K562 (cell line): ENCODE data around the gene CIB1. TPM values are rescaled to one million over a fixed set of nuclear protein-coding genes. Genes with fewer than 3 reads are reported as not detected.
A peak's percentile ranks its signal among the peaks of the same experiment; 100 is the strongest.
"Not testable (repeated sequence)": the region's sequence is repeated elsewhere in the genome, so short reads cannot be mapped to it uniquely, and the experiment has no call there.

Experiments used
- ATAC-seq: fragments of 200-7000 bp; cut with Tn5 transposase; 3 replicates; pipeline ENCODE4 v1.9.1; 2020; ENCODE audit warnings: moderate library complexity
- BruUV-seq: library from RNA; stranded (reverse); fragments of 400-500 nt; replicated peaks from 2 replicates; lab custom pipeline; 2021; lab: Mats Ljungman, UMichigan
- CTCF ChIA-PET: fragments of 300-600 bp; formaldehyde crosslinking; extraction: SDS; loops from one replicate; lab custom pipeline; 2021; ENCODE audit warnings: low intra/inter-chr PET ratio; lab: Yijun Ruan, JAX
- POLR2A ChIA-PET: fragments of 300-600, 350-650 bp; sonication (Branson Sonifier 250); formaldehyde crosslinking; extraction: SDS; loops from one replicate; lab custom pipeline; 2021; ENCODE audit warnings: antibody characterized with exemption, inconsistent platforms; lab: Yijun Ruan, JAX
- DNase-seq, 4 experiments: peaks; one replicate each; pipeline versions ENCODE4 v3.0.0 to v3.0.0-alpha.2; 2011 to 2018; ENCODE audit warnings: low spot score in 3 of 4, mixed read lengths in 3 of 4; ENCODE audit errors: extremely low read depth in 1 of 4
- FAIRE-seq: peaks from 2 replicates; lab custom pipeline; 2011; peaks lifted over from hg19 to GRCh38; lab: Jason Lieb, UNC
- H2AFZ ChIP-seq: 2 replicates; pipeline ENCODE4 v1.6.0; 2011; ENCODE audit warnings: low read depth, low read length, control low read depth, inconsistent platforms
- H3K27ac ChIP-seq: fragments of 200-600 bp; 3 replicates; pipeline ENCODE4 v1.8.0; 2011; ENCODE audit warnings: low read depth, mild to moderate bottlenecking, control low read depth, inconsistent platforms, low read length, moderate library complexity, mixed read lengths; ENCODE audit errors: extremely low read depth
- H3K27me3 ChIP-seq, 2 experiments: fragments of 300-600 bp in 1 of 2; 2 replicates in 1 of 2; 3 replicates in 1 of 2; pipeline versions ENCODE4 v1.6.0 to v1.8.0; 2011; ENCODE audit warnings: inconsistent platforms in 2 of 2, low read length in 2 of 2, mild to moderate bottlenecking in 1 of 2, mixed read lengths in 1 of 2, moderate library complexity in 1 of 2; ENCODE audit not compliant: control insufficient read depth in 2 of 2, insufficient read depth in 2 of 2
- H3K36me3 ChIP-seq: fragments of 300-600 bp; 3 replicates; pipeline ENCODE4 v1.8.0; 2011; ENCODE audit warnings: mild to moderate bottlenecking, low read length, inconsistent platforms; ENCODE audit not compliant: control insufficient read depth, insufficient read depth
- H3K4me1 ChIP-seq, 2 experiments: fragments of 200-600 bp in 1 of 2; replicated peaks in 1 of 2; 2 replicates in 1 of 2; 3 replicates in 1 of 2; pipeline versions ENCODE4 v1.5.1 to v1.8.0; 2011; ENCODE audit warnings: inconsistent platforms in 2 of 2, low read length in 2 of 2, mild to moderate bottlenecking in 1 of 2, mixed read lengths in 1 of 2, moderate library complexity in 1 of 2; ENCODE audit not compliant: control insufficient read depth in 2 of 2, insufficient read depth in 2 of 2
- H3K4me2 ChIP-seq: 2 replicates; pipeline ENCODE4 v1.6.1; 2011; ENCODE audit warnings: low read length, control low read depth, inconsistent platforms, mixed read lengths; ENCODE audit not compliant: insufficient read depth
- H3K4me3 ChIP-seq: fragments of 200-600 bp; sonication (generic), shearing (Covaris generic); 2 replicates; pipeline ENCODE4 v1.5.1; 2016; ENCODE audit warnings: control low read depth, inconsistent platforms
- H3K79me2 ChIP-seq: fragments of 200-600 bp; 3 replicates; pipeline ENCODE4 v1.8.0; 2011; ENCODE audit warnings: low read length, inconsistent platforms; ENCODE audit not compliant: control insufficient read depth, insufficient read depth
- H3K9ac ChIP-seq, 2 experiments: 2 replicates each; pipeline versions ENCODE4 v1.6.0 to v1.6.1; 2011; ENCODE audit warnings: low read depth in 2 of 2, low read length in 2 of 2, control low read depth in 1 of 2, inconsistent platforms in 1 of 2, mild to moderate bottlenecking in 1 of 2, mixed read lengths in 1 of 2; ENCODE audit not compliant: insufficient read depth in 1 of 2
- H3K9me1 ChIP-seq: one replicate; pipeline ENCODE4 v1.6.0; 2011; ENCODE audit warnings: inconsistent platforms, mild to moderate bottlenecking, low read length, moderate library complexity; ENCODE audit not compliant: control insufficient read depth, insufficient read depth
- H3K9me3 ChIP-seq: replicated peaks from 2 replicates; pipeline ENCODE4 v1.5.1; 2011; ENCODE audit warnings: low read depth, low read length, inconsistent platforms; ENCODE audit not compliant: control insufficient read depth, insufficient read depth
- H4K20me1 ChIP-seq: replicated peaks from 2 replicates; pipeline ENCODE4 v1.6.1; 2011; ENCODE audit warnings: low read length, inconsistent platforms, mixed read lengths; ENCODE audit not compliant: control insufficient read depth, insufficient read depth
- ERF ChIP-seq: fragments of 450-650 bp; formaldehyde crosslinking; IDR thresholded peaks from 2 replicates; pipeline ENCODE4 v1.4.0; 2020; ENCODE audit warnings: mild to moderate bottlenecking, mixed read lengths
- NCOA6 ChIP-seq: fragments of 450-650 bp; IDR thresholded peaks from 2 replicates; pipeline ENCODE4 v1.6.1; 2017; ENCODE audit warnings: mild to moderate bottlenecking
- ZNF121 ChIP-seq: sonication (generic); formaldehyde crosslinking; conservative IDR thresholded peaks from 2 replicates; pipeline ENCODE4 v1.8.0; 2022; ENCODE audit warnings: missing genetic modification reagents
- ZNF239 ChIP-seq: fragments of 250-450 bp; sonication (Bioruptor Pico); IDR thresholded peaks from 2 replicates; pipeline ENCODE4 v1.4.0; 2020; ENCODE audit warnings: mild to moderate bottlenecking
- WGBS: fragments of 100-300 bp; shearing (Covaris generic); methylation state at CpG from one replicate; pipeline ENCODE4 v1.1.6; 2016; ENCODE audit warnings: low coverage, mixed read lengths; ENCODE audit not compliant: insufficient coverage; ENCODE audit errors: missing lambda C conversion rate; 5-methylcytosine and 5-hydroxymethylcytosine counted together
- in situ Hi-C: fragments of 300-500 bp; cut with MboI; formaldehyde crosslinking; loops from 4 replicates; pipeline ENCODE4 v1.15.0; 2018; ENCODE audit warnings: inconsistent platforms, mixed read lengths
- intact Hi-C: fragments of 100-400 bp; cut with micrococcal nuclease; formaldehyde crosslinking; loops from 2 replicates; pipeline ENCODE4 v1.14.2; 2022
- polyA plus RNA-seq, 8 experiments: library from polyadenylated mRNA; depleted of rRNA in 4 of 8; stranded (reverse) in 5 of 8; unstranded in 3 of 8; fragments of >200 nt; fragmentation: Nextera tagmentation in 2 of 8; fragmentation: Illumina TruSeq in 1 of 8; extraction: Ambion mirVana in 2 of 8; extraction: Trizol in 1 of 8; gene quantifications; 2 replicates each; pipeline versions ENCODE4 v1.2.1 to v1.2.3, GENCODE V29; 2011 to 2014; ENCODE audit warnings: inconsistent platforms in 1 of 8, missing spikeins in 1 of 8
- total RNA-seq, 7 experiments: library from RNA; depleted of rRNA in 6 of 7; stranded (reverse); fragments of >200 nt in 6 of 7; fragmentation: Illumina TruSeq in 2 of 7; extraction: Trizol in 2 of 7; gene quantifications; 2 replicates each; pipeline versions ENCODE4 v1.2.1 to v1.2.3, GENCODE V29; 2011 to 2021; ENCODE audit warnings: low replicate concordance in 1 of 7
- TF ChIP-seq, protein P1 (sequence below): fragments of 450-650 bp; IDR thresholded peaks from 2 replicates; pipeline ENCODE4 v1.6.1; 2018; ENCODE audit warnings: mild to moderate bottlenecking, low read depth; ENCODE audit not compliant: partially characterized antibody

The CIB1 gene
- total and polyA plus RNA-seq, 9 of the 15 experiments (the other 6 are each of a cell fraction or from before 2014, with no cell fraction given) = 14.9 to 136 (median 64.5) TPM

DNA sequence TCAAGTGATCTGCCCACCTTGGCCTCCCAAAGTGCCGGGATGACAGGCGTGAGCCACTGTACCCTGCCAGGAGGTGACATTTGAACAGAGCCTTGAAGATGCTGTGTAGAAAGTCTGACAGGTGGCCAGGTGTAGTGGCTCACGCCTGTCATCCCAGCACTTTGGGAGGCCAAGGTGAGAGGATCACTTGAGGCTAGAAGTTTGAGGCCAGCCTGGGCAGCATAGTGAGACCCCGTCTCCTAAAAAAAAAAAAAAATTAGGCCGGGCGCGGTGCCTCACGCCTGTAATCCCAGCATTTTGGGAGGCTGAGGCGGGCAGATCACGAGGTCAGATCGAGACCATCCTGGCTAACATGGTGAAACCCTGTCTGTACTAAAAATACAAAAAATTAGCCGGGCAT, 44.7 kb upstream of the CIB1 start:
- BruUV-seq, H3K4me3 ChIP-seq, intact Hi-C loops, H3K27ac ChIP-seq, H3K9me3 ChIP-seq, H3K4me1 ChIP-seq, H3K36me3 ChIP-seq, POLR2A ChIA-PET, H3K27me3 ChIP-seq, H4K20me1 ChIP-seq, H2AFZ ChIP-seq, H3K79me2 ChIP-seq, H3K4me2 ChIP-seq, H3K9me1 ChIP-seq, H3K9ac ChIP-seq, CTCF ChIA-PET, in situ Hi-C loops: not testable (repeated sequence)
- 90% methylated on average over 5 of the region's 12 CpGs for WGBS
- peak; percentile 68 for TF ChIP-seq ZNF121 (CRISPR knock-in tag)
- TF ChIP-seq, all 486 proteins: peak for 1; not testable (repeated sequence) for 485
- ATAC-seq, FAIRE-seq, DNase-seq: not testable (repeated sequence)

DNA sequence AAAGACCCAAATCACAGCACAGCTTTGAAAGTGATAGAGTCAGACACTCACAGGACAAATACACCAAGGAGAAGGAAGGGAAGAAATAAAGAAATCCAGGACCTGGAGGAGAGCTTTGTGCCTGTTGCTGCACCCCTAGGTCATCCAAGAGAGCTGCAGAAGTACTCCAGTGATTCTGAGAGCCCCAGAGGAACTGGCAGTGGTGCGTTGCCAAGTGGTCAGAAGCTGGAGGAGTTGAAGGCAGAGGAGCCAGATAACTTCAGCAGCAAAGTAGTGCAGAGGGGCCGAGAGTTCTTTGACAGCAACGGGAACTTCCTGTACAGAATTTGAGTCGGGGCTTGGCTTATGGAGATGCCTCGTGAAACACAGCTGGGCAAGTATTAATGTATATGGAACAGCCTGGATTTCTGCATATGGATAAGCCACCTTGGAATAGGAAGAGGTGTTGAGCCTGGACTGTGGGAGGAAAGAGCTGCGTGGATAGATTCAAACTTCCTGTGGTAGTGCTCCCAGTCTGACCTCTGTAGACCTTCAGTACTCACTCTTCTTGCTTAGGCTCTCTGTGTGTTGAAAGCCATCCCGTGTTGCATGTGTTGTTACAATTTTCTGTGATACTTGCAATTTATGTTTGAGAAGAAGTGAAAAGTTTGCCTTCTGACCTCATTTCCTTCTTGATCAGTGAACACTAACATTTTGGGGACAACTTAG, 37.9 kb upstream of the CIB1 start:
- Histone ChIP-seq H3K9ac (no peak overlapping the region), H3K9me3 (no peaks in the 10 kb centered on the region), H3K27me3 (no peaks in the 10 kb centered on the region), H4K20me1 (no peaks in the 10 kb centered on the region; the same call in 1 of the 2 replicates), H3K36me3 (peaks cover 61% of the 10 kb centered on the region), H2AFZ (no peak overlapping the region), H3K4me1 (peaks cover 7 to 8% of the 10 kb centered on the region in 2 experiments; a peak in 4 of 5 replicates), H3K27ac (no peak overlapping the region), H3K79me2 (peaks cover 59% of the 10 kb centered on the region), H3K4me2 (no peak overlapping the region), H3K4me3 (no peak overlapping the region)
- FAIRE-seq (no peak), ATAC-seq (no peak), DNase-seq (no peak)
- ChIA-PET POLR2A (interaction anchor here (0.5 to 1.1 kb wide), 3 partner anchors 18 to 37 kb away, joined by 3 to 5 read pairs (median 3); no protein-coding TSS in a partner anchor), CTCF (no interaction called here)
- 84% methylated on average over 7 of the region's 7 CpGs for WGBS
- intact Hi-C loops = no loop called here
- in situ Hi-C loops = no loop called here
- TSS peak; percentile 11 for BruUV-seq
- TF ChIP-seq, protein P1, sequence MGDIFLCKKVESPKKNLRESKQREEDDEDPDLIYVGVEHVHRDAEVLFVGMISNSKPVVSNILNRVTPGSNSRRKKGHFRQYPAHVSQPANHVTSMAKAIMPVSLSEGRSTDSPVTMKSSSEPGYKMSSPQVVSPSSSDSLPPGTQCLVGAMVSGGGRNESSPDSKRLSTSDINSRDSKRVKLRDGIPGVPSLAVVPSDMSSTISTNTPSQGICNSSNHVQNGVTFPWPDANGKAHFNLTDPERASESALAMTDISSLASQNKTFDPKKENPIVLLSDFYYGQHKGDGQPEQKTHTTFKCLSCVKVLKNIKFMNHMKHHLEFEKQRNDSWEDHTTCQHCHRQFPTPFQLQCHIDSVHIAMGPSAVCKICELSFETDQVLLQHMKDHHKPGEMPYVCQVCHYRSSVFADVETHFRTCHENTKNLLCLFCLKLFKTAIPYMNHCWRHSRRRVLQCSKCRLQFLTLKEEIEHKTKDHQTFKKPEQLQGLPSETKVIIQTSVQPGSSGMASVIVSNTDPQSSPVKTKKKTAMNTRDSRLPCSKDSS = no peak
- TF ChIP-seq ERF (CRISPR knock-in tag) (no peak), ZNF239 (CRISPR knock-in tag) (no peak), NCOA6 (no peak)
- TF ChIP-seq, all 486 proteins: peak for 0
- no peaks in the 10 kb centered on the region for H3K9me1 ChIP-seq
